Adrenal gland (tissue), 12 donors: ENCODE data around the gene SIDT2. TPM values are rescaled to one million over a fixed set of nuclear protein-coding genes. Genes with fewer than 3 reads are reported as not detected.
"Not testable (repeated sequence)": the region's sequence is repeated elsewhere in the genome, so short reads cannot be mapped to it uniquely, and the experiment has no call there.

Experiments used
- DNase-seq, 7 donors: peaks; one replicate each; pipeline ENCODE4 v3.0.0-alpha.2; 2019 to 2020
- H3K27ac ChIP-seq, 5 donors: fragments of 200-600 bp; sonication (generic) in 4 of 5; 1 replicate in 3 of 5; 2 replicates in 2 of 5; pipeline versions ENCODE4 v1.5.1 to v1.8.0; 2016 to 2020; ENCODE audit warnings: mild to moderate bottlenecking in 1 of 5
- H3K27me3 ChIP-seq: fragments of 200-600 bp; 2 replicates; pipeline ENCODE4 v1.8.0; 2021
- H3K36me3 ChIP-seq, 2 donors: fragments of 200-600 bp; replicated peaks in 1 of 2; 1 replicate in 1 of 2; 2 replicates in 1 of 2; pipeline versions ENCODE4 v1.5.1 to v1.8.0; 2018 to 2022
- H3K4me1 ChIP-seq, 2 donors: fragments of 200-600 bp; replicated peaks in 1 of 2; 1 replicate in 1 of 2; 2 replicates in 1 of 2; pipeline versions ENCODE4 v1.5.1 to v1.8.0; 2018 to 2021
- H3K4me3 ChIP-seq, 4 donors: fragments of 200-600 bp; sonication (generic) in 3 of 4; one replicate each; pipeline ENCODE4 v1.5.1; 2016 to 2018
- H3K9me3 ChIP-seq, 3 donors: fragments of 200-600 bp; sonication (generic) in 1 of 3; replicated peaks in 1 of 3; 1 replicate in 2 of 3; 2 replicates in 1 of 3; pipeline versions ENCODE4 v1.5.1 to v1.8.0; 2016 to 2021
- CTCF ChIP-seq, 6 experiments: fragments of 450-650 bp in 4 of 6; fragments of 200-600 bp in 2 of 6; sonication (generic) in 1 of 6; IDR thresholded peaks; 1 replicate in 5 of 6; 2 replicates in 1 of 6; pipeline versions ENCODE4 v1.5.1 to v1.8.0; 2016 to 2021; ENCODE audit warnings: antibody characterized with exemption in 6 of 6, mild to moderate bottlenecking in 2 of 6, moderate library complexity in 1 of 6
- POLR2A ChIP-seq, 2 donors: fragments of 450-650 bp; IDR thresholded peaks; one replicate each; pipeline ENCODE4 v1.6.1; 2017; ENCODE audit warnings: antibody characterized with exemption in 2 of 2, mild to moderate bottlenecking in 2 of 2, moderate library complexity in 1 of 2
- WGBS, 4 donors: extraction: QIAGEN DNeasy Blood & Tissue Kit in 2 of 4; methylation state at CpG; one replicate each; pipeline versions ENCODE4 v1.1.5 to v1.1.7; 2013 to 2017; 5-methylcytosine and 5-hydroxymethylcytosine counted together
- intact Hi-C, 2 donors: fragments of 100-400 bp; cut with DNase I; formaldehyde crosslinking; loops; one replicate each; pipeline versions ENCODE4 v1.14.1 to v1.15.0; 2022 to 2023
- polyA plus RNA-seq, 3 donors: library from polyadenylated mRNA; stranded (reverse); fragments of 200-250 nt in 2 of 3; fragments of 350-450 nt in 1 of 3; fragmentation: Illumina TruSeq in 1 of 3; extraction: RNeasy Lipid Tissue Mini Kit (QIAGEN cat#74804) in 1 of 3; gene quantifications; one replicate each; pipeline ENCODE4 v1.2.3, GENCODE V29; 2013 to 2014
- total RNA-seq, 9 donors: library from RNA; depleted of rRNA in 4 of 9; stranded (reverse); fragments of >200 nt in 4 of 9; fragments of 120-200 nt in 1 of 9; fragmentation: NEBNext Ultra II Directional in 1 of 9; extraction: Animal tissue kit (Norgen Biotek cat#: 25700) in 1 of 9; gene quantifications; one replicate each; pipeline versions ENCODE4 v1.1.0 to v1.2.4, GENCODE V29; 2013 to 2023
- donor health status: healthy with polysubstance abuse.
- donor health status: Bipolar disorder and iron deficiency.
- donor health status: DM: yes; HTN: yes; CAD: no.
- donor health status: DM: no; HTN: no; CAD: no.
- donor health status: DM: no; HTN: no; CAD: no.
- donor health status: DM: yes; HTN: yes; CAD: no.

The SIDT2 gene
- total and polyA plus RNA-seq, 12 donors, result 23.4 to 87.1 (median 44.5) TPM

GRCh38 chr11:117205211-117205818 lies 26.8 kb downstream of the SIDT2 start:
- TF ChIP-seq CTCF (IDR thresholded peaks at IDR 0.05), result no peak
- peak in 1 of 2 donors; percentile 16 for TF ChIP-seq POLR2A (IDR thresholded peaks at IDR 0.05)
- intact Hi-C loops, result loop anchor here in 1 of 2 donors (5.0 kb wide), 1 partner anchor 73 kb away; no protein-coding TSS in a partner anchor
- 63 to 77% (median 66%) methylated on average over 7 to 11 of the region's 11 CpGs for WGBS, 4 donors
- DNase-seq, result peak in 6 of 7 donors; percentile 60 to 83 (median 77)
- peaks cover 0 to 38% of the 10 kb centered on the region in 2 donors for H3K36me3 ChIP-seq
- no peaks in the 10 kb centered on the region for H3K9me3 ChIP-seq
- no peak overlapping the region for H3K4me3 ChIP-seq
- H3K4me1 ChIP-seq, result peaks cover 16 to 22% of the 10 kb centered on the region in 2 donors
- peak overlapping the region; percentile 57 to 92 (median 79) for H3K27ac ChIP-seq
- no peaks in the 10 kb centered on the region for H3K27me3 ChIP-seq

- intact Hi-C loops, result loop anchor here in 1 of 2 donors (5.0 kb wide), 1 partner anchor 74 kb away; no protein-coding TSS in a partner anchor
- Histone ChIP-seq H3K4me1 (peaks cover 16 to 22% of the 10 kb centered on the region in 2 donors), H3K27ac (peak overlapping the region in 1 of 5 donors; percentile 73), H3K36me3 (peaks cover 0 to 38% of the 10 kb centered on the region in 2 donors)
- 79 to 87% (median 84%) methylated on average over 1 to 8 of the region's 8 CpGs for WGBS, 4 donors
- H3K9me3 ChIP-seq, H3K27me3 ChIP-seq, DNase-seq, H3K4me3 ChIP-seq: not testable (repeated sequence)
Measured at GRCh38 chr11:117206111-117206510, 27.6 kb downstream of the SIDT2 start.

GRCh38 chr11:117206859-117207258 lies 28.3 kb downstream of the SIDT2 start:
- DNase-seq, H3K27ac ChIP-seq, H3K9me3 ChIP-seq, H3K4me3 ChIP-seq, H3K27me3 ChIP-seq: not testable (repeated sequence)
- H3K36me3 ChIP-seq, result peaks cover 0 to 35% of the 10 kb centered on the region in 2 donors
- WGBS, 4 donors, result 81 to 87% methylated on average over 5 to 6 of the region's 11 CpGs; no CpG with 5 or more reads in 2 of the 4 donors
- intact Hi-C loops, result loop anchor here in 1 of 2 donors (5.0 kb wide), 1 partner anchor 75 kb away; no protein-coding TSS in a partner anchor
- peaks cover 16 to 22% of the 10 kb centered on the region in 2 donors for H3K4me1 ChIP-seq

GRCh38 chr11:117207481-117207880 lies 28.9 kb downstream of the SIDT2 start:
- intact Hi-C loops, result loop anchor here in 1 of 2 donors (5.0 kb wide), 1 partner anchor 75 kb away; no protein-coding TSS in a partner anchor
- H3K36me3 ChIP-seq, result peaks cover 0 to 29% of the 10 kb centered on the region in 2 donors
- not testable (repeated sequence) for DNase-seq, H3K27me3 ChIP-seq, H3K27ac ChIP-seq, H3K9me3 ChIP-seq, H3K4me3 ChIP-seq
- WGBS, 4 donors, result 87 to 93% (median 89%) methylated on average over 5 of the region's 5 CpGs
- peaks cover 16 to 22% of the 10 kb centered on the region in 2 donors for H3K4me1 ChIP-seq

- peak in 1 of 6 experiments; percentile 23 for TF ChIP-seq CTCF (IDR thresholded peaks at IDR 0.05)
- H3K9me3 ChIP-seq, DNase-seq, H3K27ac ChIP-seq, H3K27me3 ChIP-seq, H3K4me3 ChIP-seq: not testable (repeated sequence)
- whole genome bisulfite sequencing, 4 donors, result 85 to 88% (median 86%) methylated on average over 9 of the region's 13 CpGs; no CpG with 5 or more reads in 1 of the 4 donors
- intact Hi-C loops, result loop anchor here in 1 of 2 donors (5.0 kb wide), 1 partner anchor 76 kb away; no protein-coding TSS in a partner anchor
- H3K36me3 ChIP-seq, result peaks cover 0 to 29% of the 10 kb centered on the region in 2 donors
- H3K4me1 ChIP-seq, result peaks cover 16 to 18% of the 10 kb centered on the region in 2 donors
Measured at GRCh38 chr11:117208710-117209109, 30.2 kb downstream of the SIDT2 start.

- H3K9me3 ChIP-seq, DNase-seq, H3K27ac ChIP-seq, H3K4me3 ChIP-seq, H3K27me3 ChIP-seq: not testable (repeated sequence)
- Histone ChIP-seq H3K36me3 (peaks cover 0 to 28% of the 10 kb centered on the region in 2 donors), H3K4me1 (peaks cover 10% of the 10 kb centered on the region in 2 donors)
- intact Hi-C loops, result loop anchor here in 1 of 2 donors (5.0 kb wide), 1 partner anchor 77 kb away; no protein-coding TSS in a partner anchor
- 88 to 92% (median 89%) methylated on average over 7 to 8 of the region's 8 CpGs for WGBS, 4 donors
Measured at GRCh38 chr11:117209351-117210125, 31.0 kb downstream of the SIDT2 start.
